ENCODE measurements around the gene EMC9. TPM values are rescaled to one million over a fixed set of nuclear protein-coding genes. Genes with fewer than 3 reads are reported as not detected.

EMC9 gene
- total and polyA plus RNA-seq, 2 of the 8 experiments (the other 6 are each of a cell fraction or from before 2014, with no cell fraction given): 38.4 to 47.2 TPM

DNA sequence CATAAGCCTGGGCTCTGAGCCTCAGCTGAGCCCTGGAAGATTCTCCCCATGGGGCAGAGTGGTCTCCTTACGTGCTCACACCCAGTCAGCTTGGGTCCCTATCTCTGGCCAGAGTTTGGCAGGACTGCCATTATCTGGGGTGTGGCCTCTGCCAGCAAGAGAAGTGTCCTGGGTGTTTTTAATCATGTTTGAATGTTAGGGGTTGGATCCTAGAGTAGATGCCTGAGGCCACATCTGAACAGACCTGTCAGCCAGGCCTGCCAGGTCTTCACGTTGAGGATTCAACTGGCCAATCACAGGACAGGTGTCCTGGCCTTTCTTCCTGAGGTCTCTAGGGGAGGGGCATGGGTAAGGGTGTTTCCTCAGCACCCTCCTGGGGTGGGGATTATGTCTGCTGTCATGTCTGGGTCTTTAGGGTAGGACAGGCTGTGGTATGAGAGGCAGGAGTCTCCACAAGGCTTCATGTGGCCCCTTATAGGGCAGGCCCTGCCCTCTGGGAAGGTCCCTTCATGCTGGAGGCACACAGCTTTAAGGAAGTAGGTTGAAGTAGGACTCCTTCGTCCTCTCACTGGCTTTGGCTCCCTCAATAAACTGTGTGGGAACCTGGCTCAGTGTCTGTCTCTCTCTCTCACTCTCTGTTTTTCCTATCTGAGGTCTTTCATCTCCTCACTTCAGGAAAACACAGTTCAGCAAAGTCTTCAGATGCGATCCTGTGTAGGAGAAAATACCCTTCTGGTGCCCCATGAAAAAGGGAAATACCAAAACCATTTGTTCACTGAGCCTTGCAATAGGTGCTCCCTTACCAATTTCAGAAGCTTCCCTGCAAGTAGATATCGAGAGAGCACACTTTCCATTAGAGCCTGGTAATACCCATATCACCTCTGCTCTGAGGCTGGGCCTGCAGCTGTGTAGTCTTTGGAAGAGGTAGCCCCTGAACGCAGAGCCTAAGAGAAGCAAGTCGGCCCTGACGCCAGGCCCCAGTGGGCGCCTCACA lies 17.7 kb downstream of the EMC9 start (continued):
- TF ChIP-seq KDM1A (IDR thresholded peaks at IDR 0.05; ENCODE audit: borderline replicate concordance, low read length): no peak

Measured in H1 (cell line).